Keratinocyte (primary cell): ENCODE data around the gene MAN2A2. TPM values are rescaled to one million over a fixed set of nuclear protein-coding genes. Genes with fewer than 3 reads are reported as not detected.

Experiments
- DNase-seq: peaks from one replicate; pipeline ENCODE4 v3.0.0-alpha.2; 2011; ENCODE audit warnings: low read depth, missing footprints, low spot score
- FAIRE-seq: peaks from 2 replicates; lab custom pipeline; 2011; peaks lifted over from hg19 to GRCh38; lab: Jason Lieb, UNC
- H2AFZ ChIP-seq: 2 replicates; pipeline ENCODE4 v1.6.0; 2012; ENCODE audit warnings: low read length, control low read depth, inconsistent platforms; ENCODE audit not compliant: control insufficient read depth
- H3K27ac ChIP-seq: 2 replicates; pipeline ENCODE4 v1.5.1; 2011; ENCODE audit warnings: low read length; ENCODE audit not compliant: control insufficient read depth, insufficient read depth
- H3K27me3 ChIP-seq: 3 replicates; pipeline ENCODE4 v1.6.0; 2011; ENCODE audit warnings: low read length; ENCODE audit not compliant: control insufficient read depth, insufficient read depth; ENCODE audit errors: extremely low read depth
- H3K36me3 ChIP-seq, 2 experiments: 2 replicates in 1 of 2; 3 replicates in 1 of 2; pipeline ENCODE4 v1.5.1; 2011; ENCODE audit warnings: low read length in 2 of 2, mild to moderate bottlenecking in 1 of 2; ENCODE audit not compliant: control insufficient read depth in 2 of 2, insufficient read depth in 2 of 2; ENCODE audit errors: extremely low read depth in 1 of 2
- H3K4me1 ChIP-seq: 3 replicates; pipeline ENCODE4 v1.5.1; 2011; ENCODE audit warnings: low read length; ENCODE audit not compliant: control insufficient read depth, insufficient read depth; ENCODE audit errors: extremely low read depth
- H3K4me2 ChIP-seq: 3 replicates; pipeline ENCODE4 v1.6.0; 2011; ENCODE audit warnings: low read depth, low read length; ENCODE audit not compliant: control insufficient read depth, insufficient read depth; ENCODE audit errors: extremely low read depth
- H3K4me3 ChIP-seq, 3 experiments: fragments of 200-600 bp in 1 of 3; sonication (generic) in 1 of 3; 2 replicates in 2 of 3; 3 replicates in 1 of 3; pipeline ENCODE4 v1.5.1; 2011 to 2016; ENCODE audit warnings: low read length in 3 of 3, mild to moderate bottlenecking in 3 of 3, control low read depth in 2 of 3, inconsistent platforms in 1 of 3, low read depth in 1 of 3, mixed read lengths in 1 of 3, mixed run types in 1 of 3, moderate library complexity in 1 of 3; ENCODE audit not compliant: control insufficient read depth in 2 of 3, insufficient read depth in 2 of 3; ENCODE audit errors: extremely low read depth in 1 of 3
- H3K79me2 ChIP-seq: 2 replicates; pipeline ENCODE4 v1.6.0; 2012; ENCODE audit warnings: low read length; ENCODE audit not compliant: control insufficient read depth, insufficient read depth
- H3K9ac ChIP-seq: 3 replicates; pipeline ENCODE4 v1.6.0; 2011; ENCODE audit warnings: low read length; ENCODE audit not compliant: control insufficient read depth, insufficient read depth; ENCODE audit errors: extremely low read depth
- H3K9me1 ChIP-seq: 3 replicates; pipeline ENCODE4 v1.6.0; 2011; ENCODE audit warnings: low read length; ENCODE audit not compliant: control insufficient read depth, insufficient read depth; ENCODE audit errors: extremely low read depth
- H3K9me3 ChIP-seq: 2 replicates; pipeline ENCODE4 v1.5.1; 2012; ENCODE audit warnings: low read depth, low read length; ENCODE audit not compliant: control insufficient read depth
- H4K20me1 ChIP-seq: 3 replicates; pipeline ENCODE4 v1.6.0; 2011; ENCODE audit warnings: low read length; ENCODE audit not compliant: control insufficient read depth, insufficient read depth; ENCODE audit errors: extremely low read depth
- CTCF ChIP-seq, 3 experiments: IDR thresholded peaks in 1 of 3; conservative IDR thresholded peaks in 1 of 3; optimal IDR thresholded peaks in 1 of 3; 2 replicates in 2 of 3; 3 replicates in 1 of 3; pipeline versions ENCODE3 to v1.5.1; 2011; ENCODE audit warnings: low read length in 3 of 3, mild to moderate bottlenecking in 3 of 3, moderate library complexity in 2 of 3, control low read depth in 1 of 3, inconsistent platforms in 1 of 3; ENCODE audit not compliant: insufficient read depth in 2 of 3; ENCODE audit errors: extremely low read depth in 1 of 3
- EZH2 ChIP-seq: IDR thresholded peaks from one replicate; pipeline ENCODE4 v1.6.1; 2012; ENCODE audit warnings: inconsistent platforms, mild to moderate bottlenecking, low read length, moderate library complexity
- dilution Hi-C: fragments of 300-500 bp; cut with MboI; formaldehyde crosslinking; loops from one replicate; pipeline ENCODE4 v1.7.0; 2020; ENCODE audit warnings: low sequenced_read_pairs; ENCODE audit not compliant: extremely low pct_ligation_motif_present
- polyA plus RNA-seq, 5 experiments: library from polyadenylated mRNA; depleted of rRNA in 3 of 5; stranded (reverse) in 3 of 5; stranded (forward) in 1 of 5; unstranded in 1 of 5; fragments of >200 nt; gene quantifications; 1 replicate in 1 of 5; 2 replicates in 3 of 5; 3 replicates in 1 of 5; pipeline versions ENCODE4 v1.2.1 to v1.2.3, GENCODE V29; 2011 to 2012; ENCODE audit warnings: missing spikeins in 2 of 5, low read depth in 1 of 5, low replicate concordance in 1 of 5

Gene MAN2A2
- polyA plus RNA-seq, 1 donor (not counting 4 experiments of a cell fraction or from before 2014, with no cell fraction given) = 6.6 TPM

- no peak overlapping the region for H3K27ac ChIP-seq
- no peaks in the 10 kb centered on the region for H4K20me1 ChIP-seq
- no peak overlapping the region for H3K4me2 ChIP-seq
- peaks cover 4% of the 10 kb centered on the region for H3K4me1 ChIP-seq
- dilution Hi-C loops = no loop called here
- FAIRE-seq (no peak), DNase-seq (no peak)
- TF ChIP-seq CTCF (optimal IDR thresholded peaks at IDR 0.05 in 1 of 3, IDR thresholded peaks at IDR 0.05 in 1 of 3, conservative IDR thresholded peaks at IDR 0.05 in 1 of 3; ENCODE audit: extremely low read depth in 1 of 3, insufficient read depth in 2 of 3, low read length in 3 of 3) = no peak
- no peaks in the 10 kb centered on the region for H3K9me1 ChIP-seq
- no peaks in the 10 kb centered on the region for H3K9me3 ChIP-seq
- no peaks in the 10 kb centered on the region for H3K79me2 ChIP-seq
- no peak overlapping the region for H2AFZ ChIP-seq
- H3K4me3 ChIP-seq = no peak overlapping the region
- peaks cover 40 to 51% of the 10 kb centered on the region in 2 experiments for H3K36me3 ChIP-seq
- H3K27me3 ChIP-seq = no peaks in the 10 kb centered on the region
- H3K9ac ChIP-seq = no peak overlapping the region
These were observed 44.7 kb downstream of the MAN2A2 start for GRCh38 chr15:90947577-90948357.

- dilution Hi-C loops = no loop called here
These were observed 45.4 kb downstream of the MAN2A2 start for GRCh38 chr15:90948506-90948905.

More at GRCh38 chr15:90948506-90948905, 45.4 kb downstream of the MAN2A2 start:
- Histone ChIP-seq H4K20me1 (no peaks in the 10 kb centered on the region), H3K27ac (no peak overlapping the region), H3K79me2 (no peaks in the 10 kb centered on the region), H3K4me2 (no peak overlapping the region), H3K9me1 (no peaks in the 10 kb centered on the region), H3K4me3 (no peak overlapping the region), H3K9ac (no peak overlapping the region), H3K9me3 (no peaks in the 10 kb centered on the region), H3K36me3 (peaks cover 46 to 49% of the 10 kb centered on the region in 2 experiments), H2AFZ (no peak overlapping the region), H3K4me1 (peaks cover 4% of the 10 kb centered on the region), H3K27me3 (no peaks in the 10 kb centered on the region)
- TF ChIP-seq EZH2 (no peak), CTCF (optimal IDR thresholded peaks at IDR 0.05 in 1 of 3, IDR thresholded peaks at IDR 0.05 in 1 of 3, conservative IDR thresholded peaks at IDR 0.05 in 1 of 3; ENCODE audit: extremely low read depth in 1 of 3, insufficient read depth in 2 of 3, low read length in 3 of 3) (no peak)
- no peak for FAIRE-seq
- DNase-seq = no peak
